Kidney (tissue), 14 donors: ENCODE measurements around the gene CILP2. TPM values are rescaled to one million over a fixed set of nuclear protein-coding genes. Genes with fewer than 3 reads are reported as not detected.

Experiments used
- DNase-seq, 5 donors: peaks; one replicate each; pipeline ENCODE4 v3.0.0-alpha.2; 2013 to 2020
- FAIRE-seq: peaks from 2 replicates; lab custom pipeline; 2012; peaks lifted over from hg19 to GRCh38; lab: Jason Lieb, UNC
- H3K27ac ChIP-seq, 2 donors: one replicate each; pipeline ENCODE4 v1.7.0; 2013; ENCODE audit warnings: low read depth in 2 of 2, low read length in 2 of 2, inconsistent platforms in 1 of 2
- H3K27me3 ChIP-seq: one replicate; pipeline ENCODE4 v1.7.1; 2013; ENCODE audit warnings: low read length, inconsistent platforms; ENCODE audit not compliant: control insufficient read depth, insufficient read depth
- H3K36me3 ChIP-seq, 3 donors: one replicate each; pipeline versions ENCODE4 v1.7.0 to v1.7.1; 2013; ENCODE audit warnings: low read length in 3 of 3, control low read depth in 1 of 3, inconsistent platforms in 1 of 3; ENCODE audit not compliant: insufficient read depth in 3 of 3, control insufficient read depth in 2 of 3
- H3K4me1 ChIP-seq, 3 donors: one replicate each; pipeline versions ENCODE4 v1.7.0 to v1.7.1; 2013; ENCODE audit warnings: low read length in 3 of 3, inconsistent platforms in 1 of 3, low read depth in 1 of 3; ENCODE audit not compliant: control insufficient read depth in 2 of 3, insufficient read depth in 2 of 3
- H3K4me3 ChIP-seq, 3 donors: one replicate each; pipeline versions ENCODE4 v1.7.0 to v1.8.1; 2013; ENCODE audit warnings: low read length in 3 of 3, control low read depth in 1 of 3, inconsistent platforms in 1 of 3
- H3K9ac ChIP-seq, 3 donors: one replicate each; pipeline versions ENCODE4 v1.7.0 to v1.7.1; 2013; ENCODE audit warnings: low read length in 3 of 3, control low read depth in 1 of 3, inconsistent platforms in 1 of 3
- H3K9me3 ChIP-seq, 3 donors: one replicate each; pipeline versions ENCODE4 v1.7.0 to v1.7.1; 2013; ENCODE audit warnings: low read length in 3 of 3, control low read depth in 1 of 3, inconsistent platforms in 1 of 3; ENCODE audit not compliant: control insufficient read depth in 2 of 3, insufficient read depth in 1 of 3
- intact Hi-C: fragments of 100-400 bp; cut with DNase I; formaldehyde crosslinking; loops from one replicate; pipeline ENCODE4 v1.11.1; 2022
- polyA plus RNA-seq: library from polyadenylated mRNA; stranded (reverse); fragments of 350-450 nt; fragmentation: Illumina TruSeq; extraction: RNeasy Lipid Tissue Mini Kit (QIAGEN cat#74804); gene quantifications from one replicate; pipeline ENCODE4 v1.2.3, GENCODE V29; 2014; ENCODE audit warnings: low read depth, low replicate concordance; ENCODE audit not compliant: insufficient read depth
- total RNA-seq: library from RNA; stranded (reverse); fragmentation: NEBNext Ultra II Directional; extraction: Animal tissue kit (Norgen Biotek cat#: 25700); gene quantifications from one replicate; pipeline ENCODE4 v1.2.1, GENCODE V29; 2021
- TF ChIP-seq, protein P1 (sequence below): IDR thresholded peaks from 3 replicates; pipeline ENCODE4 v1.5.1; 2012; ENCODE audit warnings: mild to moderate bottlenecking, moderate library complexity, borderline replicate concordance; ENCODE audit not compliant: insufficient read depth; ENCODE audit errors: extremely low read depth
- donor health status: control.
- donor health status: control.
- donor health status: control.
- donor health status: control.
- donor health status: control.
- donor health status: DM: yes; HTN: yes; CAD: no.
- donor health status: Normal renal cell carcinoma (clear cell type).

The CILP2 gene
- total and polyA plus RNA-seq, 2 donors from 2014 or later, result 0.41 TPM; not detected in 1

DNA sequence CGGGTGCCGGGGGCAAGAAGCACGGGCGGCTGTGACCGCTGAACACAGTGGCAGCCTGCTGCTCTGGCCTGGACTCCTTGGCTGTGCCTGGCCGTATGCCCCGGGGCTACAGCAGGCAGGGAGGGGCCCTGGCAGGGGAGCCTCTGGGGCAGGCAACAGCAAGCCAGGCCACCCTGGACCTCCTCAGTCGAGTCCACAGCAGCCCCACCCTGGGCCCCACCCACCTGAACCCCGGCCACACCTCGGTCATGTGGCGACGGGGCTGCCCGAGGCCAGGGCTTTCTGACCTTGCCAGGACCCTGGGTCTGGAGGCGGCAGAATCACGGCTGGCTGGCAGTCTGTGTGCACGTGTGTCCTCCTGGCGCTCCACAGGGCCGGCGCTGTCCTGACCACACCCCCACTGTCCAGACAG lies 8.7 kb downstream of the CILP2 start:
- intact Hi-C loops, result no loop called here
- DNase-seq, result peak in 1 of 5 donors; percentile 66
- no peak for FAIRE-seq

DNA sequence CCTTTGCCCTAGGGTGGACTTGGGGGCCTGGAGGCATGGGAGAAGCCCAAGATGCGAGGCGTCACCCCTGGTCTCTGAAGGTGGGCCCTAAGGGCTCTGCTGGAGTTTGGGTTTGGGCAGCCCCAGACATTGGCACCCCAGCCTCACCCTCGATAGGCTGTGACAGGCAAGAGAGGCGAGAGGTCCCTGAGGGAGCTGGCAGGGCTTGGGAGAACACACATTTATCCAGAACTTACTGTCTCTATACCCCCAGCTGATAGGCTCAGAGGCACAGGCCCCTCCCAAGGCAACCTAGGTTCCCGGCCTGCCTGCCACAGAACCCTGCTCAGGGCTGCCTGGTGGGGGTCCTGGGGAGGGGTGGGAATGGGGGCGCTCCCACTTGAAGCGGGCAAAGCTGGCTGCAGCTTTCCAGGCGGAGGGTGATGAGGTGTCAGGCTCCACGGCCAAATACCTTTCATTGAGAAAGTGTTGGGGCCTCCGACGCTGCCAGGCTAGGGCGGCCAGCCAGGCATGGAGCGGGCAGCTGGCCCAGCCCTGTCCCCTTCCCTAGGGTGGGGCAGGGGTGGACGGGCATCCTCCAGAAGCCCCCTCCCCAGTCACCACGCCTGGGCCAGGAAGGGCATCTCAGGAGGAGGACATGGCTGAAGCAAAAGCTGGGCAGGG lies 9.7 kb downstream of the CILP2 start:
- FAIRE-seq, result no peak
- TF ChIP-seq, protein P1, sequence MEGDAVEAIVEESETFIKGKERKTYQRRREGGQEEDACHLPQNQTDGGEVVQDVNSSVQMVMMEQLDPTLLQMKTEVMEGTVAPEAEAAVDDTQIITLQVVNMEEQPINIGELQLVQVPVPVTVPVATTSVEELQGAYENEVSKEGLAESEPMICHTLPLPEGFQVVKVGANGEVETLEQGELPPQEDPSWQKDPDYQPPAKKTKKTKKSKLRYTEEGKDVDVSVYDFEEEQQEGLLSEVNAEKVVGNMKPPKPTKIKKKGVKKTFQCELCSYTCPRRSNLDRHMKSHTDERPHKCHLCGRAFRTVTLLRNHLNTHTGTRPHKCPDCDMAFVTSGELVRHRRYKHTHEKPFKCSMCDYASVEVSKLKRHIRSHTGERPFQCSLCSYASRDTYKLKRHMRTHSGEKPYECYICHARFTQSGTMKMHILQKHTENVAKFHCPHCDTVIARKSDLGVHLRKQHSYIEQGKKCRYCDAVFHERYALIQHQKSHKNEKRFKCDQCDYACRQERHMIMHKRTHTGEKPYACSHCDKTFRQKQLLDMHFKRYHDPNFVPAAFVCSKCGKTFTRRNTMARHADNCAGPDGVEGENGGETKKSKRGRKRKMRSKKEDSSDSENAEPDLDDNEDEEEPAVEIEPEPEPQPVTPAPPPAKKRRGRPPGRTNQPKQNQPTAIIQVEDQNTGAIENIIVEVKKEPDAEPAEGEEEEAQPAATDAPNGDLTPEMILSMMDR, result no peak
- Histone ChIP-seq H3K27ac (no peak overlapping the region), H3K9me3 (no peaks in the 10 kb centered on the region), H3K9ac (no peak overlapping the region), H3K4me3 (no peak overlapping the region), H3K36me3 (no peaks in the 10 kb centered on the region), H3K27me3 (no peaks in the 10 kb centered on the region), H3K4me1 (no peaks in the 10 kb centered on the region)
- intact Hi-C loops, result no loop called here
- DNase-seq, result peak in 1 of 5 donors; percentile 60

More for the DNA sequence above, 8.7 kb downstream of the CILP2 start:
- Histone ChIP-seq H3K27me3 (no peaks in the 10 kb centered on the region), H3K9ac (no peak overlapping the region), H3K36me3 (no peaks in the 10 kb centered on the region), H3K4me1 (no peaks in the 10 kb centered on the region), H3K4me3 (no peak overlapping the region), H3K9me3 (no peaks in the 10 kb centered on the region), H3K27ac (no peak overlapping the region)
- TF ChIP-seq, protein P1, result no peak

DNA sequence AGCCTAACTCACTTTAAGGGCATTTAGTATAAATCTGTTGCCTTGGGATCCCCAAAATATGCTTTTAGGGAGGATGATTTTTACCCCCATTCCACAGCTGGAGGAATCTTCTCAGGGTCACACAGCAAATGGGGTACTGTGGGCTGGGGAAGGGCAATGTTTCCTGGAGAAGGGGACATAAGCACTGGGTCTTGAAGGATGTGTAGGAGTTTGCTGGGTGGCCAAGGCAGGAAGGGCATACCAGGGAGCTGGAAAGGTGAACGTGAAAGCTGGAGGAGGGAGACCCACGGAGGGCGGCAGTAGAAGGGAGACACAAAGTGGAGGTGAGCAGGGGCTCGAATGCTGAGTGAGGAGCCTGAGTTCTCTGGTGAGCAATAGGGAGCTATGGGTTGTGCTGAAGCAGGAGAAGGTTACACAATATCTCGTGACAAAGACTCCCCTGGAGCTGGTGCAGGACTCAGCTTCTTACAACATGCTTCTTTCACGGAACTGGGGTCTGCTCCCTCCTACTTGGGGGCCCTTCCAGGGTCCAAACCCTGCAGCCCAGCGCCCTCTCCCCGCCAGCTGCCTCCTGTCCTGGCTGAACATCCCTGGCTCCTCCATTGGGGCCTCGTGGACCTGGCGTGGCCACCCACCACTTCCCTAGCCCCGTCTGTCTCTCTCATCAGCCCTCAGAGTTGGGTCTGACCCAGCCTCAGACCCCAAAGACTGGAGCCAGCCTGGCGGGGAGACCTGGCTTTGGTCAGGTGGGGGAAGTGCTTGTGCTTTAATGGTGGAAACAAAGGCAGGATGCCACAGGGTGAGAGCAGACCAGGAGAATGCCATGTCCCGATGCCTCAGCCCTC lies 11.1 kb downstream of the CILP2 start:
- H3K9ac ChIP-seq, result no peak overlapping the region

More for the DNA sequence above, 11.1 kb downstream of the CILP2 start:
- intact Hi-C loops, result no loop called here
- H3K27ac ChIP-seq, result no peak overlapping the region
- DNase-seq, result peak in 1 of 5 donors; percentile 28
- no peaks in the 10 kb centered on the region for H3K27me3 ChIP-seq
- no peak overlapping the region for H3K4me3 ChIP-seq
- no peaks in the 10 kb centered on the region for H3K4me1 ChIP-seq
- no peaks in the 10 kb centered on the region for H3K9me3 ChIP-seq
- H3K36me3 ChIP-seq, result no peaks in the 10 kb centered on the region
- TF ChIP-seq, protein P1, result no peak
- no peak for FAIRE-seq
